Measurements from ENCODE around the gene SGPP2. TPM values are rescaled to one million over a fixed set of nuclear protein-coding genes. Genes with fewer than 3 reads are reported as not detected.

Gene SGPP2
- total RNA-seq, 2 donors from 2014 or later: 2.1 to 13.0 TPM

GRCh38 chr2:222421626-222422025, 2.7 kb upstream of the SGPP2 start:
- H3K36me3 ChIP-seq: no peaks in the 10 kb centered on the region
- H3K27ac ChIP-seq: no peak overlapping the region
- no peaks in the 10 kb centered on the region for H3K27me3 ChIP-seq
- no peak for DNase-seq (ENCODE audit: low spot score)
- H3K9me3 ChIP-seq: no peaks in the 10 kb centered on the region
- peaks cover 0 to 14% of the 10 kb centered on the region in 2 donors for H3K4me1 ChIP-seq
- no peak overlapping the region for H3K4me3 ChIP-seq
- TF ChIP-seq, protein P1, sequence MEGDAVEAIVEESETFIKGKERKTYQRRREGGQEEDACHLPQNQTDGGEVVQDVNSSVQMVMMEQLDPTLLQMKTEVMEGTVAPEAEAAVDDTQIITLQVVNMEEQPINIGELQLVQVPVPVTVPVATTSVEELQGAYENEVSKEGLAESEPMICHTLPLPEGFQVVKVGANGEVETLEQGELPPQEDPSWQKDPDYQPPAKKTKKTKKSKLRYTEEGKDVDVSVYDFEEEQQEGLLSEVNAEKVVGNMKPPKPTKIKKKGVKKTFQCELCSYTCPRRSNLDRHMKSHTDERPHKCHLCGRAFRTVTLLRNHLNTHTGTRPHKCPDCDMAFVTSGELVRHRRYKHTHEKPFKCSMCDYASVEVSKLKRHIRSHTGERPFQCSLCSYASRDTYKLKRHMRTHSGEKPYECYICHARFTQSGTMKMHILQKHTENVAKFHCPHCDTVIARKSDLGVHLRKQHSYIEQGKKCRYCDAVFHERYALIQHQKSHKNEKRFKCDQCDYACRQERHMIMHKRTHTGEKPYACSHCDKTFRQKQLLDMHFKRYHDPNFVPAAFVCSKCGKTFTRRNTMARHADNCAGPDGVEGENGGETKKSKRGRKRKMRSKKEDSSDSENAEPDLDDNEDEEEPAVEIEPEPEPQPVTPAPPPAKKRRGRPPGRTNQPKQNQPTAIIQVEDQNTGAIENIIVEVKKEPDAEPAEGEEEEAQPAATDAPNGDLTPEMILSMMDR (IDR thresholded peaks at IDR 0.05): no peak

DNA sequence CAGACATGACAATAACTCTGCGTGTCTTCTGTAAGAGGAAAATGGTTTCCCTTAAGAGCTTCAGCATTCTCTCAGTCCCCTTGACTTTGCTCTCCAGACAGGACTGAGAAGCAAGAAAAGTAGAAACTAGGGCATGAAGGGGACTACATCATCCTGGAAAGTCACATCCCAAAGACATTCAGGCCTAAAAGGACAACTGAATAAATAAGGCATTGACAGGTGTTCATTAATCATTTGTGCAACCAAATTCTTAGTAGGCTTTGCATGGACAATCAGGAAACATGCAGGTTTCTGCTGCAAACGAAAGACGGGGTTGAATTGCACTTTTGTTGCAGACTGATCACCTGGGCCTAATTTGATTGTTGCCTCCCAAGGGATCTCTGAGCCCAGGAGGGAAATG, 1.2 kb upstream of the SGPP2 start:
- DNase-seq (ENCODE audit: low spot score): no peak
- Histone ChIP-seq H3K27ac (no peak overlapping the region), H3K27me3 (no peaks in the 10 kb centered on the region), H3K4me1 (peaks cover 0 to 14% of the 10 kb centered on the region in 2 donors), H3K9me3 (no peaks in the 10 kb centered on the region), H3K36me3 (no peaks in the 10 kb centered on the region), H3K4me3 (no peak overlapping the region)
- TF ChIP-seq, protein P1 (IDR thresholded peaks at IDR 0.05): no peak

DNA sequence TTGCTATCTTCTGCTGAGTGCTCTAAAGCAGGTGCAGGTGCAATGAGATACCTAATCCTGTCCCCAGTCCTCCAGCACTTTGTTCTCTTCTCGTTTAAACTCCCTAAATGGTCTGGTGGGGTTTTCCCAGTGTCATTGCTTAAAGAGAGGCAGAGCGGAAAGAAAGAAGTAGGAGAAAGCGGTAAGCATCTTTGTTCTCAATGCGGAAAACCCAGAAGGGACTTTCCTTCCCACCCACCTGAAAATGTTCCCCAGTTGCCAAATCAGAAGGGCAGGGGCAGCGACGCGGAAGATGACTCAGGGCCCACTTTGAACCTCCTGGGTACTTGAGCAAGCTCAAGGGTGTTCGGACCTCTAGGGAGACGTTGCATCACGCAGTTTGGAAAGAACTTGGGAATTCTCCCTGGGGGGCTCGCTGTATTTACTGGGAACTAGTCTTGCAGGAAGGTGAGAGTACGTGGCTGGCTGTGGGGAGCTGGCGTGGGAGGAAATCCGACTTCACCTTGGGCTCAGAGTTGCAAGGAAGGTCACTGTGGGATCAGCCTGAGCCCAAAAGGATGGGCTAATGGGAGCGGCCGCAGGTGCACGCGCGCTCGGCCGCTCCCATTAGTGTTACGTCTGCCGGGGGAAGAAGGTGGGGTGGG, 589 bp upstream of the SGPP2 start:
- no peaks in the 10 kb centered on the region for H3K36me3 ChIP-seq

DNA sequence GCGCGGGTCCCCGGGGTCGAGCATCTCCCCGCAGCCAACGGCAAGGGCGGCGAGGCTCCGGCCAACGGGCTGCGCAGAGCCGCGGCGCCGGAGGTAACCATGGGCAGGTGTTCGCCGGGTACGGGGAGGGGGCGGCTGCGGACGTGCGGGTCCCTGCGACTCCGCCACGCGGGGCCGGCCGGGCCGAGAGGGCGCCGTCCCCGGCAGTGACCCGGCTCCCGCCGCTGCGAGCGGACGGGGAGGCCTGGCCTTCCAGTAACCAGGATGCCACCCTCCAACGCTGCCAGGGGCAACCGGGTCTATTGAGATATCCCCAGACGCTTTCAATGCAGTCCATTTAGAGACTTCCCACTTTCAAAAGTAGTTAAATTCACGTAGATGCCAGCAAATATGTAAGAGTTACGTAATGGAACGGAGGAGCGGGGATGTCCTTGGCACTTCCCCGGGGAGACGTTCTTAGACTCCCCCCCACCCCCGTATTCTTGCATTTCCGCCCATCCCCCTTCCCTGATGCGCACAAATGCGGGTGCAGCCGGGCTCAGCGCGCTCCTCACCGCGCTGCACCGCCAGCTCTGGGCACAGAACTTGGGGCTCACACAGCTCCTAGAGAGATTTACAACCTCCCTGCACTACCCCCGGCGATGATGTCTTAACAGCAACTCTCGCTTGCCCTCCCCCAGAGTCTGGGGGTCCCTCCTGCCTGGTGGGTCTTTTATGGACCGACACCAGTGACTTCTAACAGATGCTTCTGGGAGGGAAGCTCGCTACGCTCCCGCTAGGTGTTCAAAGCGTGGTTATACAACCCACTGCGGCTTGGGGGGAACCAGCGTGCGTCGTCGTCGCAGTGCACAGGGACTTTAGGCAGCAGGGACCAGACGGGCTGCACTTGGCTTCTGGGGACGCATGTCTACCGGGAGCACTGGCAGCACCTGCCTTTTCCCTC, 657 bp downstream of the SGPP2 start:
- TF ChIP-seq, protein P1 (IDR thresholded peaks at IDR 0.05): no peak
- no peaks in the 10 kb centered on the region for H3K27me3 ChIP-seq
- H3K27ac ChIP-seq: peak overlapping the region in 1 of 2 donors; percentile 26
- no peaks in the 10 kb centered on the region for H3K36me3 ChIP-seq
- H3K9me3 ChIP-seq: no peaks in the 10 kb centered on the region
- H3K4me3 ChIP-seq: peak overlapping the region; percentile 59 to 66
- H3K4me1 ChIP-seq: peaks cover 0 to 14% of the 10 kb centered on the region in 2 donors
- no peak for DNase-seq (ENCODE audit: low spot score)

More for the DNA sequence above, 589 bp upstream of the SGPP2 start:
- peak overlapping the region in 1 of 2 donors; percentile 26 for H3K27ac ChIP-seq
- H3K4me1 ChIP-seq: peaks cover 0 to 14% of the 10 kb centered on the region in 2 donors
- no peaks in the 10 kb centered on the region for H3K9me3 ChIP-seq
- peak overlapping the region; percentile 59 to 66 for H3K4me3 ChIP-seq
- no peaks in the 10 kb centered on the region for H3K27me3 ChIP-seq
- no peak for DNase-seq (ENCODE audit: low spot score)
- TF ChIP-seq, protein P1 (IDR thresholded peaks at IDR 0.05): no peak

DNA sequence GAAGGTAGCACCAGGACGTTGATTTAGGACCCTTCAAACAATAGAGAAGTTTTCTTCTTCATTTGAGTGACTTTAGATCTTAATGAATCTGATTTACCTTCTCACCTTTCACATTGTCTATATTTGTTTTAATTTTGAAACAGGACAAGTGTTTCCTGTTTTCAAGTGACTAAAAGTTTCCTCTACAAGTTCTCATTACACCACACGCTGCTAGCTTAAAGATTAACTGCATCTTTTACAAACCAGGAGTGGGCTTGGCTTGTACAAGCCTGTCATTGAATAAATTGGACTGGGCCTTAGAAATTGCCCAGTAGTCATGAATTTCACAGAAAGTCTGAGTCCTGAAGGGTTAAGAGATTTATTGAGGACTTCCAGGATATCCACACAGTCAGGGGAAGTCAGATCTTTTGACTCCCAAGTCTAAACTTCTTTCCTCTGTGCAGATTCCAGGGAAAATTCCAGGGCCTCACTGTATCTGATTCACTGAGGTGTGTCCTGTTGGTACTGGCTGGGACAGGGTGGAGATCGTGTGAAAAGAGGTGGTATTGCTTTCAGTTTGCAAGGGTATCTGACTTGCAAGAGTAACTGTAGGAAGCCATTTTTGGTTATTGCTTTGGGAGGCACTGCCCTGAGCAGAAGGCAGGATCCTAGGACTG, 3.4 kb downstream of the SGPP2 start:
- DNase-seq (ENCODE audit: low spot score): no peak
- TF ChIP-seq, protein P1 (IDR thresholded peaks at IDR 0.05): no peak
- H3K9me3 ChIP-seq: no peaks in the 10 kb centered on the region

More for the DNA sequence above, 3.4 kb downstream of the SGPP2 start:
- Histone ChIP-seq H3K36me3 (no peaks in the 10 kb centered on the region), H3K27ac (no peak overlapping the region), H3K27me3 (no peaks in the 10 kb centered on the region), H3K4me3 (no peak overlapping the region), H3K4me1 (peaks cover 0 to 14% of the 10 kb centered on the region in 2 donors)
